ENCODE results near the gene GRK7.
"Not testable (repeated sequence)": the region's sequence is repeated elsewhere in the genome, so short reads cannot be mapped to it uniquely, and the experiment has no call there.

Gene GRK7

GRCh38 chr3:141773676-141774075 lies 10.5 kb downstream of the GRK7 start:
- H3K36me3 ChIP-seq (ENCODE audit: insufficient read depth, low read length), result no peaks in the 10 kb centered on the region
- peaks cover 7% of the 10 kb centered on the region for H3K4me1 ChIP-seq (ENCODE audit: insufficient read depth, low read length)
- no peak overlapping the region for H3K9ac ChIP-seq (ENCODE audit: low read depth, low read length)

GRCh38 chr3:141776376-141776775 lies 13.2 kb downstream of the GRK7 start:
- H3K9me3 ChIP-seq (ENCODE audit: control insufficient read depth, insufficient read depth, low read length), result no peaks in the 10 kb centered on the region
- no peaks in the 10 kb centered on the region for H3K36me3 ChIP-seq (ENCODE audit: insufficient read depth, low read length)
- H3K4me1 ChIP-seq (ENCODE audit: insufficient read depth, low read length), result no peaks in the 10 kb centered on the region
- H3K9ac ChIP-seq (ENCODE audit: low read depth, low read length), result no peak overlapping the region

More at GRCh38 chr3:141773676-141774075, 10.5 kb downstream of the GRK7 start:
- no peaks in the 10 kb centered on the region for H3K9me3 ChIP-seq (ENCODE audit: control insufficient read depth, insufficient read depth, low read length)

GRCh38 chr3:141776885-141777284 lies 13.7 kb downstream of the GRK7 start:
- Histone ChIP-seq H3K9me3 (ENCODE audit: control insufficient read depth, insufficient read depth, low read length) (no peaks in the 10 kb centered on the region), H3K4me1 (ENCODE audit: insufficient read depth, low read length) (no peaks in the 10 kb centered on the region), H3K36me3 (ENCODE audit: insufficient read depth, low read length) (no peaks in the 10 kb centered on the region), H3K9ac (ENCODE audit: low read depth, low read length) (no peak overlapping the region)

GRCh38 chr3:141777957-141778813 lies 15.0 kb downstream of the GRK7 start:
- Histone ChIP-seq H3K9ac (ENCODE audit: low read depth, low read length) (no peak overlapping the region), H3K9me3 (ENCODE audit: control insufficient read depth, insufficient read depth, low read length) (no peaks in the 10 kb centered on the region), H3K4me1 (ENCODE audit: insufficient read depth, low read length) (no peaks in the 10 kb centered on the region), H3K36me3 (ENCODE audit: insufficient read depth, low read length) (no peaks in the 10 kb centered on the region)

GRCh38 chr3:141779667-141780066 lies 16.5 kb downstream of the GRK7 start:
- no peaks in the 10 kb centered on the region for H3K36me3 ChIP-seq (ENCODE audit: insufficient read depth, low read length)
- no peak overlapping the region for H3K9ac ChIP-seq (ENCODE audit: low read depth, low read length)
- H3K4me1 ChIP-seq (ENCODE audit: insufficient read depth, low read length), result no peaks in the 10 kb centered on the region
- no peaks in the 10 kb centered on the region for H3K9me3 ChIP-seq (ENCODE audit: control insufficient read depth, insufficient read depth, low read length)

- Histone ChIP-seq H3K36me3 (ENCODE audit: insufficient read depth, low read length) (no peaks in the 10 kb centered on the region), H3K9ac (ENCODE audit: low read depth, low read length) (no peak overlapping the region), H3K9me3 (ENCODE audit: control insufficient read depth, insufficient read depth, low read length) (no peaks in the 10 kb centered on the region), H3K4me1 (ENCODE audit: insufficient read depth, low read length) (no peaks in the 10 kb centered on the region)
Observed at GRCh38 chr3:141782386-141782932, 19.3 kb downstream of the GRK7 start.

- H3K9me3 ChIP-seq (ENCODE audit: control insufficient read depth, insufficient read depth, low read length), result no peaks in the 10 kb centered on the region
- no peak overlapping the region for H3K9ac ChIP-seq (ENCODE audit: low read depth, low read length)
- H3K4me1 ChIP-seq (ENCODE audit: insufficient read depth, low read length), result no peaks in the 10 kb centered on the region
- no peaks in the 10 kb centered on the region for H3K36me3 ChIP-seq (ENCODE audit: insufficient read depth, low read length)
Observed at GRCh38 chr3:141783632-141784031, 20.4 kb downstream of the GRK7 start.

GRCh38 chr3:141784096-141784495 lies 20.9 kb downstream of the GRK7 start:
- H3K9ac ChIP-seq (ENCODE audit: low read depth, low read length), result no peak overlapping the region
- H3K4me1 ChIP-seq (ENCODE audit: insufficient read depth, low read length), result no peaks in the 10 kb centered on the region
- H3K9me3 ChIP-seq (ENCODE audit: control insufficient read depth, insufficient read depth, low read length), result no peaks in the 10 kb centered on the region
- no peaks in the 10 kb centered on the region for H3K36me3 ChIP-seq (ENCODE audit: insufficient read depth, low read length)

- no peak overlapping the region for H3K9ac ChIP-seq (ENCODE audit: low read depth, low read length)
- H3K36me3 ChIP-seq (ENCODE audit: insufficient read depth, low read length), result no peaks in the 10 kb centered on the region
- no peaks in the 10 kb centered on the region for H3K4me1 ChIP-seq (ENCODE audit: insufficient read depth, low read length)
- no peaks in the 10 kb centered on the region for H3K9me3 ChIP-seq (ENCODE audit: control insufficient read depth, insufficient read depth, low read length)
Observed at GRCh38 chr3:141784531-141784930, 21.3 kb downstream of the GRK7 start.

- no peaks in the 10 kb centered on the region for H3K9me3 ChIP-seq (ENCODE audit: control insufficient read depth, insufficient read depth, low read length)
- no peaks in the 10 kb centered on the region for H3K36me3 ChIP-seq (ENCODE audit: insufficient read depth, low read length)
- no peak overlapping the region for H3K9ac ChIP-seq (ENCODE audit: low read depth, low read length)
- H3K4me1 ChIP-seq (ENCODE audit: insufficient read depth, low read length), result no peaks in the 10 kb centered on the region
Observed at GRCh38 chr3:141788149-141788548, 24.9 kb downstream of the GRK7 start.

GRCh38 chr3:141788750-141789149 lies 25.5 kb downstream of the GRK7 start:
- not testable (repeated sequence) for H3K9me3 ChIP-seq (ENCODE audit: control insufficient read depth, insufficient read depth, low read length); H3K4me1 ChIP-seq (ENCODE audit: insufficient read depth, low read length); H3K36me3 ChIP-seq (ENCODE audit: insufficient read depth, low read length); H3K9ac ChIP-seq (ENCODE audit: low read depth, low read length)

GRCh38 chr3:141789281-141789680 lies 26.1 kb downstream of the GRK7 start:
- Histone ChIP-seq H3K9ac (ENCODE audit: low read depth, low read length) (no peak overlapping the region), H3K4me1 (ENCODE audit: insufficient read depth, low read length) (no peaks in the 10 kb centered on the region), H3K9me3 (ENCODE audit: control insufficient read depth, insufficient read depth, low read length) (no peaks in the 10 kb centered on the region), H3K36me3 (ENCODE audit: insufficient read depth, low read length) (no peaks in the 10 kb centered on the region)

- H3K9me3 ChIP-seq (ENCODE audit: control insufficient read depth, insufficient read depth, low read length), result no peaks in the 10 kb centered on the region
- H3K9ac ChIP-seq (ENCODE audit: low read depth, low read length), result no peak overlapping the region
- no peaks in the 10 kb centered on the region for H3K36me3 ChIP-seq (ENCODE audit: insufficient read depth, low read length)
- H3K4me1 ChIP-seq (ENCODE audit: insufficient read depth, low read length), result no peaks in the 10 kb centered on the region
Observed at GRCh38 chr3:141790171-141790570, 27.0 kb downstream of the GRK7 start.

GRCh38 chr3:141792495-141792894 lies 29.3 kb downstream of the GRK7 start:
- H3K36me3 ChIP-seq (ENCODE audit: insufficient read depth, low read length), result no peaks in the 10 kb centered on the region
- H3K9ac ChIP-seq (ENCODE audit: low read depth, low read length), result no peak overlapping the region
- peaks cover 5% of the 10 kb centered on the region; the same call in 1 of the 2 replicates for H3K4me1 ChIP-seq (ENCODE audit: insufficient read depth, low read length)
- H3K9me3 ChIP-seq (ENCODE audit: control insufficient read depth, insufficient read depth, low read length), result no peaks in the 10 kb centered on the region
